Left lung (tissue), 10 donors: ENCODE measurements around the gene PCBP3. TPM values are rescaled to one million over a fixed set of nuclear protein-coding genes. Genes with fewer than 3 reads are reported as not detected.
"Not testable (repeated sequence)": the region's sequence is repeated elsewhere in the genome, so short reads cannot be mapped to it uniquely, and the experiment has no call there.

Source experiments
- ATAC-seq: fragments of 200-7000 bp; cut with Tn5 transposase; one replicate; pipeline ENCODE4 v1.9.1; 2020; ENCODE audit warnings: moderate library complexity
- DNase-seq, 4 donors: peaks; one replicate each; pipeline ENCODE4 v3.0.0-alpha.2; 2013 to 2020
- H3K27ac ChIP-seq, 2 donors: fragments of 200-600 bp; sonication (generic) in 1 of 2; one replicate each; pipeline versions ENCODE4 v1.5.0 to v1.8.0; 2020 to 2021
- H3K27me3 ChIP-seq, 2 donors: fragments of 200-600 bp; sonication (generic) in 1 of 2; one replicate each; pipeline versions ENCODE4 v1.5.0 to v1.8.0; 2020 to 2021
- H3K36me3 ChIP-seq, 2 donors: fragments of 200-600 bp; sonication (generic) in 1 of 2; one replicate each; pipeline versions ENCODE4 v1.5.0 to v1.8.0; 2020 to 2021
- H3K4me1 ChIP-seq, 2 donors: fragments of 200-600 bp; one replicate each; pipeline ENCODE4 v1.8.0; 2021
- H3K4me3 ChIP-seq, 2 donors: fragments of 200-600 bp; sonication (generic) in 1 of 2; one replicate each; pipeline versions ENCODE4 v1.5.0 to v1.8.0; 2020 to 2021; ENCODE audit warnings: mild to moderate bottlenecking in 1 of 2
- H3K9me3 ChIP-seq, 2 donors: fragments of 200-600 bp; sonication (generic) in 1 of 2; one replicate each; pipeline versions ENCODE4 v1.5.0 to v1.8.0; 2020 to 2021
- intact Hi-C, 2 donors: fragments of 100-400 bp; cut with DNase I; formaldehyde crosslinking; loops; one replicate each; pipeline versions ENCODE4 v1.11.2 to v1.14.2; 2022
- polyA plus RNA-seq, 6 donors: library from polyadenylated mRNA; unstranded; fragments of 120-200 nt; gene quantifications; one replicate each; pipeline ENCODE4 v1.2.1, GENCODE V29; 2013; ENCODE audit not compliant: insufficient read length in 6 of 6
- total RNA-seq, 2 donors: library from RNA; stranded (reverse); fragmentation: NEBNext Ultra II Directional; extraction: Animal tissue kit (Norgen Biotek cat#: 25700); gene quantifications; one replicate each; pipeline ENCODE4 v1.2.1, GENCODE V29; 2021
- TF ChIP-seq, protein P1 (sequence below), 2 donors: fragments of 200-600 bp; sonication (generic) in 1 of 2; IDR thresholded peaks; one replicate each; pipeline versions ENCODE4 v1.5.0 to v1.8.0; 2021; ENCODE audit warnings: antibody characterized with exemption in 2 of 2
- donor health status: DM: no; HTN: yes; CAD: no.
- donor health status: DM: no; HTN: no; CAD: no.

The PCBP3 gene
- total and polyA plus RNA-seq, 8 donors = 2.1 to 13.8 (median 3.0) TPM

- H3K9me3 ChIP-seq = no peaks in the 10 kb centered on the region
- H3K4me3 ChIP-seq = no peak overlapping the region
- H3K4me1 ChIP-seq = peaks cover 0 to 12% of the 10 kb centered on the region in 2 donors
- H3K27me3 ChIP-seq = peaks cover 0 to 45% of the 10 kb centered on the region in 2 donors
- intact Hi-C loops = no loop called here
- no peaks in the 10 kb centered on the region for H3K36me3 ChIP-seq
- TF ChIP-seq, protein P1, sequence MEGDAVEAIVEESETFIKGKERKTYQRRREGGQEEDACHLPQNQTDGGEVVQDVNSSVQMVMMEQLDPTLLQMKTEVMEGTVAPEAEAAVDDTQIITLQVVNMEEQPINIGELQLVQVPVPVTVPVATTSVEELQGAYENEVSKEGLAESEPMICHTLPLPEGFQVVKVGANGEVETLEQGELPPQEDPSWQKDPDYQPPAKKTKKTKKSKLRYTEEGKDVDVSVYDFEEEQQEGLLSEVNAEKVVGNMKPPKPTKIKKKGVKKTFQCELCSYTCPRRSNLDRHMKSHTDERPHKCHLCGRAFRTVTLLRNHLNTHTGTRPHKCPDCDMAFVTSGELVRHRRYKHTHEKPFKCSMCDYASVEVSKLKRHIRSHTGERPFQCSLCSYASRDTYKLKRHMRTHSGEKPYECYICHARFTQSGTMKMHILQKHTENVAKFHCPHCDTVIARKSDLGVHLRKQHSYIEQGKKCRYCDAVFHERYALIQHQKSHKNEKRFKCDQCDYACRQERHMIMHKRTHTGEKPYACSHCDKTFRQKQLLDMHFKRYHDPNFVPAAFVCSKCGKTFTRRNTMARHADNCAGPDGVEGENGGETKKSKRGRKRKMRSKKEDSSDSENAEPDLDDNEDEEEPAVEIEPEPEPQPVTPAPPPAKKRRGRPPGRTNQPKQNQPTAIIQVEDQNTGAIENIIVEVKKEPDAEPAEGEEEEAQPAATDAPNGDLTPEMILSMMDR (IDR thresholded peaks at IDR 0.05) = no peak
- DNase-seq (peak in 3 of 4 donors; percentile 51 to 80 (median 75)), ATAC-seq (peak; percentile 81)
- H3K27ac ChIP-seq = no peak overlapping the region
These were observed 307.4 kb downstream of the PCBP3 start for GRCh38 chr21:45950740-45951515.

DNA sequence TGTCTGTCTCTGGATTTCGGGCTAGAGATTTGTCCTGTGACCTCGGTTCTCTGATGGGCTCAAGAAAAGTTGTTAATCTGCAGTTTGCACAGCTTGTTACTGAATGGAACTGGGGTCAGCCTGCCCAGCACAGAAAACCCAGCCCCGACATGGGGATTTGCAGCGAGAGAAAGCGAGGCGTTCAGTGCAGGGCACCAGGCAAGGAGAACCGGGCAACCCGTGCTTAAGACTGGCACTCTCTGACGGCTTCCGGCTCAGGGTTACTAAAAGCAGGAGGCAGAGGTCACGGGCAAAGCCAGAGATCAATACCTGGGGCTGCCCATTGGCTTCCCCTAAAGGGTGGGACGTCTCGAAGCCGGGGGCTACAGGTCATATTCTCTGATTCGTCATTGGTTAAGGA lies 308.2 kb downstream of the PCBP3 start:
- no peak overlapping the region for H3K27ac ChIP-seq
- DNase-seq (no peak), ATAC-seq (no peak)
- no peak overlapping the region for H3K4me3 ChIP-seq
- TF ChIP-seq, protein P1 (IDR thresholded peaks at IDR 0.05) = no peak
- intact Hi-C loops = no loop called here
- H3K9me3 ChIP-seq = no peaks in the 10 kb centered on the region
- H3K27me3 ChIP-seq = peaks cover 0 to 45% of the 10 kb centered on the region in 2 donors
- no peaks in the 10 kb centered on the region for H3K36me3 ChIP-seq
- H3K4me1 ChIP-seq = peaks cover 0 to 12% of the 10 kb centered on the region in 2 donors

DNA sequence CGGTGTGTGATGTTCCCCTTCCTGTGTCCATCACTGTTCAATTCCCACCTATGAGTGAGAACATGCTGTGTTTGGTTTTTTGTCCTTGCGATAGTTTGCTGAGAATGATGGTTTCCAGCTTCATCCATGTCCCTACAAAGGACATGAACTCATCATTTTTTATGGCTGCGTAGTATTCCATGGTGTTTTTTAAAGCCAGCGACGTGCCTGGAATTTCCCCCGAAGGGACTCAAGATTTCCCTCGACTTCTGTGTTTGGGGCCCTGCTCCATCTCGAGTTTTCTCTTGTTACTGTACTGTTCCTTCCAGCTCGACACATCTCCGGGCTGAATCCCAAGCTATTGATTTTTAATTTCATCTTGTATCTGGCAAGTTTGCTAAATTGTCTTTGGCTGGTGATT lies 309.0 kb downstream of the PCBP3 start:
- intact Hi-C loops, H3K27ac ChIP-seq: not testable (repeated sequence)

GRCh38 chr21:45952974-45953373 lies 309.4 kb downstream of the PCBP3 start:
- no peak overlapping the region for H3K27ac ChIP-seq
- no peak for ATAC-seq
- intact Hi-C loops = no loop called here
- TF ChIP-seq, protein P1 (IDR thresholded peaks at IDR 0.05) = no peak
- DNase-seq = no peak
- H3K36me3 ChIP-seq = no peaks in the 10 kb centered on the region
- no peak overlapping the region for H3K4me3 ChIP-seq
- peaks cover 0 to 12% of the 10 kb centered on the region in 2 donors for H3K4me1 ChIP-seq
- peaks cover 0 to 45% of the 10 kb centered on the region in 2 donors for H3K27me3 ChIP-seq
- no peaks in the 10 kb centered on the region for H3K9me3 ChIP-seq

More for the DNA sequence above, 309.0 kb downstream of the PCBP3 start:
- ATAC-seq, H3K9me3 ChIP-seq, H3K36me3 ChIP-seq, DNase-seq, H3K4me3 ChIP-seq: not testable (repeated sequence)
- peaks cover 0 to 45% of the 10 kb centered on the region in 2 donors for H3K27me3 ChIP-seq
- peaks cover 0 to 12% of the 10 kb centered on the region in 2 donors for H3K4me1 ChIP-seq

DNA sequence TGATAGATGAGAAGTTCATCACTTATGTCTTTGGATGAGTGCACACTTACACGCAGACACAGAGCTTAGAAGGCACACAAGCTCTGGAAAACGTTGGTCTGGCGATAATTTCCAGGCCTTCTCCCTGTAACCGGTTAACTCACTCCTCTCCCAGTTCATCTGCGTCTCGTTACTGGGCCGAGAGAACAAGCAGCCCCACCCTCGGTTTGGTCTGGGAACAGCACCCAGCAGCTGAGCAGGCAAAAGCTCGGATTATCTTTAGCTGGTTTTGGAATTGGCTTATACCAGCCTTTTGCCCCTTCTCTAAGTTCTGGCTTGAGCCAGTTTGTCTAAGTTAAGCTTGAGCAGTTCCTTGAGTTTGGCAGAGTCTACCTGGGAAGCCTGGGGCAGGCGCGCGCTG lies 310.7 kb downstream of the PCBP3 start:
- Histone ChIP-seq H3K27me3 (peaks cover 0 to 35% of the 10 kb centered on the region in 2 donors), H3K4me3 (no peak overlapping the region), H3K9me3 (no peaks in the 10 kb centered on the region), H3K36me3 (no peaks in the 10 kb centered on the region), H3K4me1 (peaks cover 0 to 12% of the 10 kb centered on the region in 2 donors), H3K27ac (peak overlapping the region in 1 of 2 donors; percentile 39)
- ATAC-seq (no peak), DNase-seq (no peak)
- TF ChIP-seq, protein P1 (IDR thresholded peaks at IDR 0.05) = no peak
- intact Hi-C loops = no loop called here
